Testis (tissue), 2 donors: ENCODE data around the gene IFI44.

Experiments
- CTCF ChIP-seq, 3 experiments: fragments of 450-650 bp in 2 of 3; fragments of 200-600 bp in 1 of 3; sonication (generic) in 1 of 3; IDR thresholded peaks; one replicate each; pipeline ENCODE4 v1.5.1; 2016 to 2019; ENCODE audit warnings: antibody characterized with exemption in 3 of 3, mild to moderate bottlenecking in 2 of 3, moderate library complexity in 1 of 3
- POLR2A ChIP-seq: fragments of 450-650 bp; IDR thresholded peaks from one replicate; pipeline ENCODE4 v1.6.1; 2017; ENCODE audit warnings: antibody characterized with exemption, mild to moderate bottlenecking, moderate library complexity

DNA sequence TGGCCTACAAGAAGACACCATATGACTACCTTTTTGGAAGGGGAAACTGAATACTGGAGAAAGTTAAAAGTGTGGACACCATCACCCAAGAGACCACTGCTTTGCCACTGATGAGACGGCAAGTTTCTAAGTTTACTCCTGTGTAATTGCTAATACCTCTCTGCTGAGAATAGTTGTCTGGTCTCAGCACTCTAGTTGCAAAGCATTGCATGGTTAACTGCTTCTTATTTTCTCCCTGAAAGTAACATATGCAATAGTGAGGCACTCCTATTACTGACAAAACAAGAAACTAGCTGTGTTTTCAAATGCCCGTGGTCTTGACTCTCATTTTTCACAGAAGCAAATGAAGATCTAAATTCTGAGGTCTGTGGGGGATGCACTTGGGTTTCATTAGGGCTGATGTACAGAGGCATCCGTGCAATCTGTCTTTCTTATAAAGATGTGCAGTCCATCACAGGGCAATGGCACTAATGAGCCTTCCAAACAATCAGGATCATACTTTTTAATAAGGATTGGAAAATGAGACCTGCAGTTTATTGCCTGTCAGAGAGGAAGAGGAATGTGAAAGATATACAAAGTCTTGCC lies 62.9 kb downstream of the IFI44 start:
- TF ChIP-seq POLR2A (no peak), CTCF (IDR thresholded peaks at IDR 0.05) (no peak)
